Thyroid gland (tissue), 4 donors: ENCODE measurements around the gene KRTAP3-2. TPM values are rescaled to one million over a fixed set of nuclear protein-coding genes. Genes with fewer than 3 reads are reported as not detected.
A peak's percentile ranks its signal among the peaks of the same experiment; 100 is the strongest.

Experiments
- DNase-seq, 2 donors: peaks; one replicate each; pipeline ENCODE4 v3.0.0-alpha.2; 2019
- H3K27ac ChIP-seq, 3 donors: fragments of 200-600 bp; sonication (generic); 1 replicate in 2 of 3; 2 replicates in 1 of 3; pipeline ENCODE4 v1.5.1; 2016 to 2019; ENCODE audit warnings: mild to moderate bottlenecking in 1 of 3, moderate library complexity in 1 of 3
- H3K27me3 ChIP-seq: fragments of 200-600 bp; sonication (generic); one replicate; pipeline ENCODE4 v1.5.1; 2019
- H3K36me3 ChIP-seq, 2 donors: fragments of 200-600 bp; sonication (generic); one replicate each; pipeline ENCODE4 v1.5.1; 2016 to 2019
- H3K4me1 ChIP-seq, 2 donors: fragments of 200-600 bp; sonication (generic); one replicate each; pipeline ENCODE4 v1.5.1; 2017 to 2019
- H3K4me3 ChIP-seq, 3 donors: fragments of 200-600 bp; sonication (generic); replicated peaks in 1 of 3; 1 replicate in 2 of 3; 2 replicates in 1 of 3; pipeline ENCODE4 v1.5.1; 2016; ENCODE audit warnings: mild to moderate bottlenecking in 1 of 3
- H3K9me3 ChIP-seq: fragments of 200-600 bp; sonication (generic); one replicate; pipeline ENCODE4 v1.5.1; 2017
- CTCF ChIP-seq, 6 experiments: fragments of 200-600 bp in 3 of 6; fragments of 450-650 bp in 3 of 6; sonication (generic) in 3 of 6; IDR thresholded peaks; one replicate each; pipeline ENCODE4 v1.5.1; 2016 to 2019; ENCODE audit warnings: antibody characterized with exemption in 6 of 6, mild to moderate bottlenecking in 2 of 6, inconsistent platforms in 1 of 6, moderate library complexity in 1 of 6
- POLR2A ChIP-seq, 2 donors: fragments of 450-650 bp; IDR thresholded peaks; one replicate each; pipeline ENCODE4 v1.6.1; 2017; ENCODE audit warnings: antibody characterized with exemption in 2 of 2, mild to moderate bottlenecking in 2 of 2, moderate library complexity in 1 of 2
- WGBS, 2 donors: methylation state at CpG; one replicate each; pipeline ENCODE4 v1.1.5; 2017; 5-methylcytosine and 5-hydroxymethylcytosine counted together
- intact Hi-C: fragments of 100-400 bp; cut with DNase I; formaldehyde crosslinking; loops from one replicate; pipeline ENCODE4 v1.15.1; 2023
- total RNA-seq, 4 donors: library from RNA; depleted of rRNA; stranded (reverse); fragments of >200 nt; gene quantifications; one replicate each; pipeline ENCODE4 v1.2.3, GENCODE V29; 2016

KRTAP3-2 gene
- total RNA-seq, 4 donors from 2014 or later, result not detected

DNA sequence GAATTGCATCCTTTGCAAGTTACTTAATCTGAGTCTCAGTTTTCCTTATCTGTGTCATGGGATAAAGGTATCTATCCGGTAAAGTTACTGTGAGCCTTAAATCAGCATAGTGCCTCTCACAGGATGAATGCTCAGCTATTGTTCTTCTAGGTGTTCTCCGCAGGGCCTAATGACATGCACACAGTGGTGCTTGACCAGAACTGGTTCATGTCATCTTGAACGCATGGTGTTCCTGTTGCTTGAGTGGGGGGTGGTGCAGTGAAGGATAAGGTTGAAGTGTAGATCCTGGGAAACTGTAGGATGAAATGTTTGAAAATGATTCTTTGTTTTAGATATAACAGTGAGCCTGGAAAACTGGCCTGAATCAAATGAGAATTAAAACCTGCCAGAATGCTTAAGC lies 19.6 kb downstream of the KRTAP3-2 start:
- no peak for DNase-seq
- TF ChIP-seq CTCF (IDR thresholded peaks at IDR 0.05) (no peak), POLR2A (IDR thresholded peaks at IDR 0.05) (no peak)
- WGBS, 2 donors, result 81 to 88% methylated on average over 3 of the region's 3 CpGs
- no peaks in the 10 kb centered on the region for H3K36me3 ChIP-seq
- intact Hi-C loops, result no loop called here
- no peaks in the 10 kb centered on the region for H3K4me1 ChIP-seq
- H3K9me3 ChIP-seq, result no peaks in the 10 kb centered on the region
- no peaks in the 10 kb centered on the region for H3K27me3 ChIP-seq
- H3K27ac ChIP-seq, result no peak overlapping the region
- no peak overlapping the region for H3K4me3 ChIP-seq

GRCh38 chr17:40978575-40979151 lies 21.0 kb downstream of the KRTAP3-2 start:
- H3K9me3 ChIP-seq, result no peaks in the 10 kb centered on the region
- H3K27me3 ChIP-seq, result no peaks in the 10 kb centered on the region
- DNase-seq, result peak; percentile 18
- intact Hi-C loops, result no loop called here
- TF ChIP-seq CTCF (IDR thresholded peaks at IDR 0.05) (no peak), POLR2A (IDR thresholded peaks at IDR 0.05) (no peak)
- 41 to 49% methylated on average over 4 to 13 of the region's 13 CpGs for WGBS, 2 donors
- no peak overlapping the region for H3K4me3 ChIP-seq
- no peak overlapping the region for H3K27ac ChIP-seq
- no peaks in the 10 kb centered on the region for H3K36me3 ChIP-seq
- H3K4me1 ChIP-seq, result no peaks in the 10 kb centered on the region

DNA sequence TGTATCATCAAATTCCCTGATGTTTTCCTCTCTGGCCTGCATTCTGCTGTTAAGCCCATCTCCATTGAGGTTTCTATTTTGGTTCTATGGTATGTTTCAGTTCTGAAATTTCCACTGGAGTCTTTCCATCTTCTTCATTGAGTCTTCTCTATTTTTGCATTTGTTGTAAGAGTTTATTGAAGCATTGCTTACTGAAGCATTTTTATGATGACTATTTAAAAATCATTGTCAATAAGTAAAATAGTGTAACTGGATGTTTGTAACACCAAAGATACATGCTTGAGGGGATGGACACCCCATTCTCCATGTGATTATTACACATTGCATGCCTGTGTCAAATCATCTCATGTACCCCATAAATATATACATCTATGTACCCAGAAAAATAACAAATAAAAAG lies 24.2 kb downstream of the KRTAP3-2 start:
- H3K36me3 ChIP-seq, result no peaks in the 10 kb centered on the region
- intact Hi-C loops, result no loop called here
- no peaks in the 10 kb centered on the region for H3K9me3 ChIP-seq
- H3K4me3 ChIP-seq, result no peak overlapping the region
- TF ChIP-seq POLR2A (IDR thresholded peaks at IDR 0.05) (no peak), CTCF (IDR thresholded peaks at IDR 0.05) (no peak)
- no peak for DNase-seq
- no peaks in the 10 kb centered on the region for H3K27me3 ChIP-seq
- no peaks in the 10 kb centered on the region for H3K4me1 ChIP-seq
- H3K27ac ChIP-seq, result no peak overlapping the region

- Histone ChIP-seq H3K36me3 (no peaks in the 10 kb centered on the region), H3K4me3 (no peak overlapping the region), H3K4me1 (no peaks in the 10 kb centered on the region), H3K27me3 (no peaks in the 10 kb centered on the region), H3K9me3 (no peaks in the 10 kb centered on the region), H3K27ac (no peak overlapping the region)
- DNase-seq, result no peak
- TF ChIP-seq POLR2A (IDR thresholded peaks at IDR 0.05) (no peak), CTCF (IDR thresholded peaks at IDR 0.05) (no peak)
- intact Hi-C loops, result no loop called here
- WGBS, 2 donors, result 91 to 95% methylated on average over 3 of the region's 3 CpGs
Observed at GRCh38 chr17:40974366-40974765, 25.3 kb downstream of the KRTAP3-2 start.

DNA sequence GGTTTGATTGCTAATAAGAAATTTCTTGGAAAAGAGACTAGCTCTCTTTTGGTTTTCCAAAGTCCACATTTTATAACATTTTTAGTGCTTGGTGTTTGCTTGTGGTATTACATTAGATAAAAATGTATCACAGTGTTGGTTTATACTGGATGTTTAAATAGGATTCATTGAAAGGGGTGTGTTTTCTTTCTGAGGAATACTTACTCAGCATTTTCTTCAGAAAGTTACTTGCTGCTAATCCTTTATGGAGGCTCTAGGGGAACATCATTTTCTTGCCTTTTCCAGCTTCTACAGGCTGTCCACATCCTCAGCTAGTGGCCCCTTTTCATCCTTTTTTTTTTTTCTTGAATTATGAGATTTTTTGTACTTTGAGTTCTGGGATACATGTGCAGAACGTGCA lies 32.1 kb downstream of the KRTAP3-2 start:
- intact Hi-C loops, result no loop called here
- Histone ChIP-seq H3K4me1 (no peaks in the 10 kb centered on the region), H3K4me3 (no peak overlapping the region), H3K27me3 (no peaks in the 10 kb centered on the region), H3K9me3 (no peaks in the 10 kb centered on the region), H3K36me3 (no peaks in the 10 kb centered on the region), H3K27ac (no peak overlapping the region)
- DNase-seq, result no peak
- TF ChIP-seq POLR2A (IDR thresholded peaks at IDR 0.05) (no peak), CTCF (IDR thresholded peaks at IDR 0.05) (no peak)
- 86 to 89% methylated on average over 1 of the region's 1 CpG for WGBS, 2 donors
